ENCODE results near the gene RSPH6A. TPM values are rescaled to one million over a fixed set of nuclear protein-coding genes. Genes with fewer than 3 reads are reported as not detected.

Gene RSPH6A
- total and polyA plus RNA-seq, 2 of the 13 experiments (the other 11 are each of a cell fraction or from before 2014, with no cell fraction given): 0.07 TPM; not detected in 1

GRCh38 chr19:45767881-45768654 is 47.0 kb downstream of the RSPH6A start (continued):
- TF ChIP-seq GRHL1 (CRISPR knock-in tag; conservative IDR thresholded peaks at IDR 0.05): no peak
- no peak for TF ChIP-seq ZSCAN22 (CRISPR knock-in tag; IDR thresholded peaks at IDR 0.05)
- TF ChIP-seq ATF2 (CRISPR knock-in tag; IDR thresholded peaks at IDR 0.05): no peak
- TF ChIP-seq, protein P1, sequence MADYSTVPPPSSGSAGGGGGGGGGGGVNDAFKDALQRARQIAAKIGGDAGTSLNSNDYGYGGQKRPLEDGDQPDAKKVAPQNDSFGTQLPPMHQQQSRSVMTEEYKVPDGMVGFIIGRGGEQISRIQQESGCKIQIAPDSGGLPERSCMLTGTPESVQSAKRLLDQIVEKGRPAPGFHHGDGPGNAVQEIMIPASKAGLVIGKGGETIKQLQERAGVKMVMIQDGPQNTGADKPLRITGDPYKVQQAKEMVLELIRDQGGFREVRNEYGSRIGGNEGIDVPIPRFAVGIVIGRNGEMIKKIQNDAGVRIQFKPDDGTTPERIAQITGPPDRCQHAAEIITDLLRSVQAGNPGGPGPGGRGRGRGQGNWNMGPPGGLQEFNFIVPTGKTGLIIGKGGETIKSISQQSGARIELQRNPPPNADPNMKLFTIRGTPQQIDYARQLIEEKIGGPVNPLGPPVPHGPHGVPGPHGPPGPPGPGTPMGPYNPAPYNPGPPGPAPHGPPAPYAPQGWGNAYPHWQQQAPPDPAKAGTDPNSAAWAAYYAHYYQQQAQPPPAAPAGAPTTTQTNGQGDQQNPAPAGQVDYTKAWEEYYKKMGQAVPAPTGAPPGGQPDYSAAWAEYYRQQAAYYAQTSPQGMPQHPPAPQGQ (CRISPR knock-in tag; IDR thresholded peaks at IDR 0.05; ENCODE audit: borderline replicate concordance): no peak
- TF ChIP-seq ZSCAN21 (CRISPR knock-in tag; IDR thresholded peaks at IDR 0.05; ENCODE audit: borderline replicate concordance): peak; percentile 40; the same call in 1 of the 2 replicates
- TF ChIP-seq PHF8 (CRISPR knock-in tag; IDR thresholded peaks at IDR 0.05): peak; percentile 62
- no peak for TF ChIP-seq NR3C1 (CRISPR knock-in tag; IDR thresholded peaks at IDR 0.05)
- TF ChIP-seq ZNF101 (CRISPR knock-in tag; IDR thresholded peaks at IDR 0.05; ENCODE audit: borderline replicate concordance, low read depth): no peak
- TF ChIP-seq, protein P2, sequence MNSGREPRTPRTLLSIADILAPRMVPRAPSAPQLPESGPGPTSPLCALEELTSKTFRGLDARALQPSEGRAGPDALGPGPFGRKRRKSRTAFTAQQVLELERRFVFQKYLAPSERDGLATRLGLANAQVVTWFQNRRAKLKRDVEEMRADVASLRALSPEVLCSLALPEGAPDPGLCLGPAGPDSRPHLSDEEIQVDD (CRISPR knock-in tag; IDR thresholded peaks at IDR 0.05; ENCODE audit: borderline replicate concordance): no peak
- peak; percentile 87; the same call in 1 of the 2 replicates for TF ChIP-seq NPAS2 (CRISPR knock-in tag; IDR thresholded peaks at IDR 0.05; ENCODE audit: borderline replicate concordance)
- TF ChIP-seq HNF4A (CRISPR knock-in tag; IDR thresholded peaks at IDR 0.05): 0 out of 2 replicates have a peak, but pooled peaks have one; percentile 3
- no peak for TF ChIP-seq WIZ (CRISPR knock-in tag; IDR thresholded peaks at IDR 0.05)
- no peak for TF ChIP-seq SP2 (CRISPR knock-in tag; IDR thresholded peaks at IDR 0.05)
- TF ChIP-seq NFE2 (CRISPR knock-in tag; IDR thresholded peaks at IDR 0.05): no peak
- TF ChIP-seq ZNF841 (CRISPR knock-in tag; IDR thresholded peaks at IDR 0.05; ENCODE audit: borderline replicate concordance): no peak
- TF ChIP-seq, protein P3, sequence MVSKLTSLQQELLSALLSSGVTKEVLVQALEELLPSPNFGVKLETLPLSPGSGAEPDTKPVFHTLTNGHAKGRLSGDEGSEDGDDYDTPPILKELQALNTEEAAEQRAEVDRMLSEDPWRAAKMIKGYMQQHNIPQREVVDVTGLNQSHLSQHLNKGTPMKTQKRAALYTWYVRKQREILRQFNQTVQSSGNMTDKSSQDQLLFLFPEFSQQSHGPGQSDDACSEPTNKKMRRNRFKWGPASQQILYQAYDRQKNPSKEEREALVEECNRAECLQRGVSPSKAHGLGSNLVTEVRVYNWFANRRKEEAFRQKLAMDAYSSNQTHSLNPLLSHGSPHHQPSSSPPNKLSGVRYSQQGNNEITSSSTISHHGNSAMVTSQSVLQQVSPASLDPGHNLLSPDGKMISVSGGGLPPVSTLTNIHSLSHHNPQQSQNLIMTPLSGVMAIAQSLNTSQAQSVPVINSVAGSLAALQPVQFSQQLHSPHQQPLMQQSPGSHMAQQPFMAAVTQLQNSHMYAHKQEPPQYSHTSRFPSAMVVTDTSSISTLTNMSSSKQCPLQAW (CRISPR knock-in tag; IDR thresholded peaks at IDR 0.05): no peak
- no peak for TF ChIP-seq ZNF746 (CRISPR knock-in tag; IDR thresholded peaks at IDR 0.05)
- no peak for TF ChIP-seq ZBTB43 (CRISPR knock-in tag; conservative IDR thresholded peaks at IDR 0.05)
- no peak for TF ChIP-seq PCBP2 (optimal IDR thresholded peaks at IDR 0.05; ENCODE audit: low read depth, low read length, poor library complexity, severe bottlenecking)
- no peak for TF ChIP-seq ZNF326 (CRISPR knock-in tag; IDR thresholded peaks at IDR 0.05; ENCODE audit: borderline replicate concordance)

Data from HepG2 (cell line).